CD1c-positive myeloid dendritic cell (primary cell): ENCODE data around the gene HPCAL4.

Experiments
- DNase-seq: peaks from one replicate; pipeline ENCODE4 v3.0.0-alpha.2; 2016; ENCODE audit errors: extremely low spot score

HPCAL4 gene

GRCh38 chr1:39691383-39692151 lies at the start of gene HPCAL4:
TSS of gene HPCAL4 (minus strand) at chr1:39691433. CDS start at chr1:39684603, 6,830 bp downstream.
- DNase-seq = peak; percentile 84

GRCh38 chr1:39738622-39739366 lies 47.6 kb upstream of the HPCAL4 start, which contains the start of gene PPIE:
TSS of gene PPIE (plus strand) at chr1:39738882. CDS start at chr1:39738901, 19 bp downstream.
- DNase-seq = peak; percentile 91

- no peak for DNase-seq
Observed at GRCh38 chr1:39737546-39738169, 46.4 kb upstream of the HPCAL4 start.

- DNase-seq = no peak
Observed at GRCh38 chr1:39735731-39736130, 44.5 kb upstream of the HPCAL4 start.

GRCh38 chr1:39733161-39733560 lies 41.9 kb upstream of the HPCAL4 start:
- DNase-seq = no peak

GRCh38 chr1:39732730-39733129 lies 41.5 kb upstream of the HPCAL4 start:
- no peak for DNase-seq

- DNase-seq = no peak
Observed at GRCh38 chr1:39729842-39730241, 38.6 kb upstream of the HPCAL4 start.

GRCh38 chr1:39729030-39729429 lies 37.8 kb upstream of the HPCAL4 start:
- DNase-seq = no peak

- no peak for DNase-seq
Observed at GRCh38 chr1:39727932-39728317, 36.7 kb upstream of the HPCAL4 start.

- DNase-seq = peak; percentile 24
Observed at GRCh38 chr1:39727221-39727931, 36.1 kb upstream of the HPCAL4 start.

GRCh38 chr1:39726600-39726999 lies 35.4 kb upstream of the HPCAL4 start:
- DNase-seq = no peak

- DNase-seq = no peak
Observed at GRCh38 chr1:39722495-39722894, 31.3 kb upstream of the HPCAL4 start.

- DNase-seq = no peak
Observed at GRCh38 chr1:39721664-39722063, 30.4 kb upstream of the HPCAL4 start.

- peak; percentile 84 for DNase-seq
Observed at GRCh38 chr1:39720094-39720999, 29.1 kb upstream of the HPCAL4 start.

- no peak for DNase-seq
Observed at GRCh38 chr1:39717809-39718208, 26.6 kb upstream of the HPCAL4 start.

GRCh38 chr1:39713557-39713956 lies 22.3 kb upstream of the HPCAL4 start:
- DNase-seq = no peak

GRCh38 chr1:39711966-39712340 lies 20.7 kb upstream of the HPCAL4 start:
- no peak for DNase-seq

- no peak for DNase-seq
Observed at GRCh38 chr1:39711104-39711965, 20.1 kb upstream of the HPCAL4 start.

- no peak for DNase-seq
Observed at GRCh38 chr1:39707506-39707905, 16.3 kb upstream of the HPCAL4 start.

- no peak for DNase-seq
Observed at GRCh38 chr1:39704757-39705156, 13.5 kb upstream of the HPCAL4 start.
